HFF-Myc (cell line): Measurements from ENCODE around the gene IQGAP2.
A peak's percentile ranks its signal among the peaks of the same experiment; 100 is the strongest.

Experiments used
- DNase-seq: peaks from one replicate; pipeline ENCODE4 v3.0.0-alpha.2; 2011; ENCODE audit warnings: low read depth; ENCODE audit errors: extremely low read depth
- H3K4me3 ChIP-seq: replicated peaks from 2 replicates; pipeline ENCODE4 v1.5.1; 2011; ENCODE audit warnings: low read depth, mild to moderate bottlenecking, control low read depth, low read length
- CTCF ChIP-seq: IDR thresholded peaks from 2 replicates; pipeline ENCODE4 v1.5.1; 2012; ENCODE audit warnings: mild to moderate bottlenecking, low read depth, low read length, control low read depth; ENCODE audit errors: missing control alignments

The IQGAP2 gene

GRCh38 chr5:76402251-76402885, 717 bp upstream of the IQGAP2 start:
- DNase-seq: no peak
- peak overlapping the region; percentile 45 for H3K4me3 ChIP-seq

GRCh38 chr5:76403766-76404222, 709 bp downstream of the IQGAP2 start:
- H3K4me3 ChIP-seq: peak overlapping the region; percentile 45
- no peak for DNase-seq
- no peak for TF ChIP-seq CTCF

More at GRCh38 chr5:76402251-76402885, 717 bp upstream of the IQGAP2 start:
- no peak for TF ChIP-seq CTCF

GRCh38 chr5:76404223-76405211, 1.4 kb downstream of the IQGAP2 start:
- DNase-seq: no peak
- no peak overlapping the region for H3K4me3 ChIP-seq
- TF ChIP-seq CTCF: no peak

- DNase-seq: no peak
- TF ChIP-seq CTCF: no peak
- H3K4me3 ChIP-seq: no peak overlapping the region
These were observed 2.9 kb downstream of the IQGAP2 start for GRCh38 chr5:76406014-76406413.

- no peak overlapping the region for H3K4me3 ChIP-seq
- no peak for TF ChIP-seq CTCF
- DNase-seq: no peak
These were observed 3.6 kb downstream of the IQGAP2 start for GRCh38 chr5:76406673-76407072.

GRCh38 chr5:76408104-76408654, 5.1 kb downstream of the IQGAP2 start:
- H3K4me3 ChIP-seq: no peak overlapping the region
- TF ChIP-seq CTCF: no peak
- DNase-seq: no peak
